Upper lobe of left lung (tissue), 4 donors: ENCODE data around the gene RABGAP1.

Experiments
- POLR2A ChIP-seq, 4 donors: fragments of 450-650 bp; IDR thresholded peaks; one replicate each; pipeline ENCODE4 v1.5.1; 2016 to 2017; ENCODE audit warnings: antibody characterized with exemption in 4 of 4, mild to moderate bottlenecking in 2 of 4
- POLR2AphosphoS5 ChIP-seq, 2 donors: sonication (generic); formaldehyde crosslinking; IDR thresholded peaks; one replicate each; pipeline ENCODE4 v1.5.1; 2017; ENCODE audit warnings: antibody characterized with exemption in 2 of 2
- TF ChIP-seq, protein P1 (sequence below), 6 experiments: fragments of 450-650 bp in 4 of 6; fragments of 200-600 bp in 2 of 6; sonication (generic) in 2 of 6; IDR thresholded peaks; one replicate each; pipeline ENCODE4 v1.5.1; 2016 to 2019; ENCODE audit warnings: antibody characterized with exemption in 6 of 6

DNA sequence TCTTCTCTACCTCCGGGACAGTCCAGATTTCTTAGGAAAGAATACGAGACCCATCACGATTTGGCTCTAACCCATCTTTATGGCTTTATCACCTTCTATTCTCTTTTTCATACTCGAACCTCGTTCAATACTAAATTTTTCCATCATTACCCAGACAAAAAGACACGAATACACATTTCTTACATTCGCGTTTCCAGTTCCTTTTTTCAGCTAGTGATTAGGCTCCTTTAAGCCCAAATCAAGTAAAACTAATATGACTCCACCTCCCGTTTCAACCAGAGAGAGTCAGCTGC lies 28.2 kb upstream of the RABGAP1 start:
- TF ChIP-seq POLR2A (IDR thresholded peaks at IDR 0.05) (no peak), POLR2AphosphoS5 (IDR thresholded peaks at IDR 0.05) (no peak)
- TF ChIP-seq, protein P1, sequence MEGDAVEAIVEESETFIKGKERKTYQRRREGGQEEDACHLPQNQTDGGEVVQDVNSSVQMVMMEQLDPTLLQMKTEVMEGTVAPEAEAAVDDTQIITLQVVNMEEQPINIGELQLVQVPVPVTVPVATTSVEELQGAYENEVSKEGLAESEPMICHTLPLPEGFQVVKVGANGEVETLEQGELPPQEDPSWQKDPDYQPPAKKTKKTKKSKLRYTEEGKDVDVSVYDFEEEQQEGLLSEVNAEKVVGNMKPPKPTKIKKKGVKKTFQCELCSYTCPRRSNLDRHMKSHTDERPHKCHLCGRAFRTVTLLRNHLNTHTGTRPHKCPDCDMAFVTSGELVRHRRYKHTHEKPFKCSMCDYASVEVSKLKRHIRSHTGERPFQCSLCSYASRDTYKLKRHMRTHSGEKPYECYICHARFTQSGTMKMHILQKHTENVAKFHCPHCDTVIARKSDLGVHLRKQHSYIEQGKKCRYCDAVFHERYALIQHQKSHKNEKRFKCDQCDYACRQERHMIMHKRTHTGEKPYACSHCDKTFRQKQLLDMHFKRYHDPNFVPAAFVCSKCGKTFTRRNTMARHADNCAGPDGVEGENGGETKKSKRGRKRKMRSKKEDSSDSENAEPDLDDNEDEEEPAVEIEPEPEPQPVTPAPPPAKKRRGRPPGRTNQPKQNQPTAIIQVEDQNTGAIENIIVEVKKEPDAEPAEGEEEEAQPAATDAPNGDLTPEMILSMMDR (IDR thresholded peaks at IDR 0.05): no peak
